Activated B cell treated with CpG ODN at 0.5 μM for 24 hours (primary cell): Measurements from ENCODE around the gene ETF1. TPM values are rescaled to one million over a fixed set of nuclear protein-coding genes. Genes with fewer than 3 reads are reported as not detected.

Source experiments
- ATAC-seq: fragments of 200-7000 bp; cut with Tn5 transposase; one replicate; pipeline ENCODE4 v1.10.0; 2021; ENCODE audit warnings: low read depth, mild to moderate bottlenecking, moderate library complexity
- CTCF ChIA-PET: fragments of 350-600 bp; sonication (Branson Sonifier 250); formaldehyde crosslinking; loops from one replicate; lab custom pipeline; 2021; ENCODE audit warnings: antibody characterized with exemption; lab: Charles Lee
- POLR2A ChIA-PET: fragments of 350-600 bp; sonication (Branson Sonifier 250); formaldehyde crosslinking; loops from one replicate; lab custom pipeline; 2021; ENCODE audit warnings: antibody characterized with exemption; lab: Charles Lee
- DNase-seq: peaks from one replicate; pipeline ENCODE4 v3.0.0; 2022
- H3K27ac Mint-ChIP-seq: one replicate; pipeline ENCODE4 v1.8.0; 2020; ENCODE audit warnings: mixed read lengths
- H3K27me3 Mint-ChIP-seq: one replicate; pipeline ENCODE4 v1.8.0; 2021; ENCODE audit warnings: mixed read lengths
- H3K36me3 Mint-ChIP-seq: one replicate; pipeline ENCODE4 v1.8.0; 2021; ENCODE audit warnings: low read depth, mixed read lengths
- H3K4me1 Mint-ChIP-seq: one replicate; pipeline ENCODE4 v1.8.0; 2021; ENCODE audit warnings: mixed read lengths
- H3K4me3 Mint-ChIP-seq: one replicate; pipeline ENCODE4 v1.8.0; 2020; ENCODE audit warnings: mild to moderate bottlenecking, mixed read lengths
- H3K9me3 Mint-ChIP-seq: one replicate; pipeline ENCODE4 v1.8.0; 2020; ENCODE audit warnings: mixed read lengths
- CTCF ChIP-seq: fragments of 200-600 bp; IDR thresholded peaks from one replicate; pipeline ENCODE4 v1.8.0; 2022; ENCODE audit warnings: antibody characterized with exemption, mild to moderate bottlenecking
- intact Hi-C: fragments of 100-400 bp; cut with micrococcal nuclease; formaldehyde crosslinking; loops from one replicate; pipeline ENCODE4 v1.15.1; 2024
- total RNA-seq: library from RNA; stranded (reverse); gene quantifications from 2 replicates; pipeline ENCODE4 v1.2.3, GENCODE V29; 2022

The ETF1 gene
- total RNA-seq, 1 donor from 2014 or later, result 99.6 TPM

DNA sequence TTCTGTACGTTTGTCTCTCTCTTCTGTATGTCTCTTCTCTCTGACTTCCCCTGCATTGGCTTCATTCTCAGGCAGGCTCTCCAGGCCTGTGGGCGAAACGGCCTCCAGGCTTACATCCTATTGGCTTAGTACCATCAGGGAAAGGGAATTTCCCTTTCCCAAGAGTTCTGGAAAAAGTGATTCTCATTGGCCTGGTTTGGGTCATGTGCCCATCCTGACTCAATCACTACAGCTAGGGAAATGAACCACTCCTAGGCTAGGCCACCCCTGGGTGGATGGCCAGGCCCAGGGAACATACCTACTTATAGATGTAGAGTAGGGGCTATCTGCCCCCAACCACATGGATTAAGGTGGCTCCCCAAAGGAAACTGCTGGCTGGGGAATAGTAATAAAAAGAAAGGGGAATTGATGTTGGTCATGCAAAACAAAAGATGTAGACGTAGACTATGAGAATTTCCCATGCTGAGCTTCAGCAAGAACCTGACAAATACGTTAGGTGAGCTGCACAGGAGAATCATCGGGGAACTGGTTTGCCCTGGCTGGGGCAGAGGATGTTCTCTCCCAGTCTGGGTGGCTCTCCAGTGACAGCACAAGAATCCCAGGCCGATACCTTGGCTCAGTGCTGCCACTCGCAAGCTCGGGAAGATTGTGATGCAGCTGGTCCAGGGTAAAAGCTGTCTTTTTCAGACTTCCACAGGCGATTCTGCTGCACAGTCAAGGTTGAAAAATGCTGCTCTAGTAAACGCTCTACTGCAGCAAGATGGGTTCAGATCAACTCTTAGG, 81.5 kb downstream of the ETF1 start:
- intact Hi-C loops, result loop anchor here (10.0 kb wide), 2 partner anchors 813 to 943 kb away; partner anchors contain the start of gene SPATA24
- H3K9me3 Mint-ChIP-seq, result no peaks in the 10 kb centered on the region
- no peak for ATAC-seq
- TF ChIP-seq CTCF, result no peak
- H3K36me3 Mint-ChIP-seq, result no peaks in the 10 kb centered on the region
- H3K27ac Mint-ChIP-seq, result no peak overlapping the region
- ChIA-PET CTCF (interaction anchor here (1.2 to 2.9 kb wide), 2 partner anchors 12 to 42 kb away, joined by 4 to 11 read pairs; no protein-coding TSS in a partner anchor), POLR2A (no interaction called here)
- no peak for DNase-seq
- peaks cover 40% of the 10 kb centered on the region for H3K4me1 Mint-ChIP-seq
- H3K27me3 Mint-ChIP-seq, result no peaks in the 10 kb centered on the region
- no peak overlapping the region for H3K4me3 Mint-ChIP-seq

DNA sequence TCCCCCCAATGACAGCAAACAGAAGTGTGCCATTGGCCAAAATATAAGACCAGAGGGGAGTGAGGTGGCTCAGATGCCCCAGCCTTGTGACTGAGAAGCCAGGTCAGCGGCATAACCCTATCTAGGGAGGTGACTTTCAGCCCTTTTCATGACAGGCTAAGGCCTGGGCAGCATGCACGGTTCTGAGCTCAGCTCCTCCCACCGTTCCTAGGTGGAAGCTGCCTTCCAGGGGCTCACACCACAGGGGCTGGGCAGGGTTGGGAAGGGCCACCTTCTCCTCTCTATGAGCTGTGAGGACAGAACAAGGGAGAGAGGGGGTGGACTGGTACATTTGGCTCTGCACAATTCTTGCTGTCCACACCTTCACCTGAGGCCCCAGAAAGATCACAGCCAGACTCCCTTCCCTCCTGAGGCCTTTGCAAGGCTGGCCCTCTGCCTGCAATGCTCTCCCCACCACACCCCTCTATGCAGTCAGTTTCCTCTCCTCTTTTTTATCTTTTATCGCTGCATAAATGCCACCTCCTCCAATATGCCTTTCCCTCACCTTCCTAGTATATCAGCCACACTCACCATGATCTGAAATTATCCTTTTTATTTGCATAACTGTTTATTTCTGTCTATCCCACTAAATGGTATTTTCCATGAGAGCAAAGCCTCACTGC, 82.9 kb downstream of the ETF1 start:
- H3K36me3 Mint-ChIP-seq, result no peaks in the 10 kb centered on the region
- H3K27ac Mint-ChIP-seq, result no peak overlapping the region
- no peak for TF ChIP-seq CTCF
- ChIA-PET CTCF (interaction anchor here (0.9 kb wide), 1 partner anchor 10 kb away, joined by 8 read pairs; no protein-coding TSS in a partner anchor), POLR2A (interaction anchor here (0.5 to 0.7 kb wide), 3 partner anchors 26 to 1934 kb away, joined by 3 to 5 read pairs (median 4); no protein-coding TSS in a partner anchor)
- H3K9me3 Mint-ChIP-seq, result no peaks in the 10 kb centered on the region
- no peak overlapping the region for H3K4me3 Mint-ChIP-seq
- ATAC-seq (no peak), DNase-seq (no peak)
- peaks cover 36% of the 10 kb centered on the region for H3K4me1 Mint-ChIP-seq
- H3K27me3 Mint-ChIP-seq, result no peaks in the 10 kb centered on the region
- intact Hi-C loops, result loop anchor here (10.0 kb wide), 2 partner anchors 815 to 945 kb away; partner anchors contain the start of gene SPATA24

DNA sequence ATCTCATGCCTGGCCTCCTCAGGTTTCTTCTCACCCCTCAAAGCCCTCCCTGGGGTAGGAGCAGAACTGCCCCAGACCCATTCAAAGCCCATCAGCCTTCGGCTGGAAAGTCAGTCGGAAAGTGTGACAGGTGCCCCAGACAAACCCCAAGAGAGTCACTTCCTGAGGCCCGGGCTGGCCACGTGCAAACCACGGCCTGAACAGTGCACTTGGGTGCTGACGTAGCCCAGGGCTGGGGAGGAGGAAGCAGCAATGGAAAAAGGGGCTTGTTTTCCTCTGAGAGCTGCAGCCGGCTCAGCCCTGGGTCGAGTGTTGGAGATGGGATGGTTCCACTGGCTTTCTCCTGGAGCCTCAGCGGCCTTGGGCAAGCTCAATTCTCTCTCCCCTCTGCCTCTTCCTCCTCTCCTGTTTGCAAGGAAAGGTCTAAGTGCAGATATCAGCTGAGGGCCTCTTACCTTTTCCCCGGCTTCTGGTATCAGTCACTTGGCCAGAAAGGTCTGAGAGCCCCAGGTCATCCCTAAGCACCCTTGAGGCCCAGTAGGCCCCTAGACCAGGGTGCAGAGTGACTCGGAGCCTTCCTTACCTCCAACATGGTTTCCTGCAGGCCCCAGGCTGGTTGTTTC, 83.6 kb downstream of the ETF1 start:
- ChIA-PET POLR2A (interaction anchor here (0.6 to 0.7 kb wide), 2 partner anchors 106 to 246 kb away, joined by 3 read pairs; no protein-coding TSS in a partner anchor), CTCF (interaction anchor here (0.9 kb wide), 1 partner anchor 9 kb away, joined by 8 read pairs; no protein-coding TSS in a partner anchor)
- intact Hi-C loops, result no loop called here
- ATAC-seq (peak; percentile 31), DNase-seq (peak; percentile 48)
- Mint-ChIP-seq H3K27me3 (no peaks in the 10 kb centered on the region), H3K4me3 (peak overlapping the region; percentile 33), H3K36me3 (no peaks in the 10 kb centered on the region), H3K4me1 (peaks cover 36% of the 10 kb centered on the region), H3K9me3 (no peaks in the 10 kb centered on the region), H3K27ac (peak overlapping the region; percentile 76)
- no peak for TF ChIP-seq CTCF

DNA sequence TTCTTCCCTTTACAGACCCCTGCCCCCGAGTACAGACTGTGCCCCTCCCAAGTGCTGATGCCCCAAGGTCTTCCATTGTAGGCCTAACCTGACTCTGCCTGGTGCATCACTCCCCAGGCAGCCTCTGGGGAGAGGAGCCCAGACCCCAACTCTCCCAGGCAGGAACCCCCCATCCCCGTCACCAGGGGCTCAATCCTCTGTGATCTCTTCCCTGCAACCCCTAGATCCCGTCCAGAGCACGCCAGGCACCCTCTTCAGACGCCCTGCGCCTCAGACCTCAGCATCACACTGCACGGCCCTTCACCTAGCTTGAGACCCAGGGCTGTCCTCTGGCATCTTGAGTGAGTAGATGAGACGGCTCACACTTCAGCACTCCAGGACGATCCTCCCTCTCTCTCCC, 84.2 kb downstream of the ETF1 start:
- no peak for DNase-seq

More for the DNA sequence above, 84.2 kb downstream of the ETF1 start:
- Mint-ChIP-seq H3K9me3 (no peaks in the 10 kb centered on the region), H3K27ac (peak overlapping the region; percentile 76), H3K27me3 (no peaks in the 10 kb centered on the region), H3K4me1 (peaks cover 36% of the 10 kb centered on the region), H3K4me3 (peak overlapping the region; percentile 33), H3K36me3 (no peaks in the 10 kb centered on the region)
- CTCF ChIA-PET, result interaction anchor here (0.9 kb wide), 1 partner anchor 8 kb away, joined by 8 read pairs; no protein-coding TSS in a partner anchor
- TF ChIP-seq CTCF, result no peak
- POLR2A ChIA-PET, result interaction anchor here (0.6 kb wide), 1 partner anchor 105 kb away, joined by 3 read pairs; no protein-coding TSS in a partner anchor
- intact Hi-C loops, result no loop called here
- ATAC-seq, result no peak
